DMS 273 treated with DMSO at 0.1 percent for 48 hours (cell line): ENCODE results near the gene NEK11.
"Not testable (repeated sequence)": the region's sequence is repeated elsewhere in the genome, so short reads cannot be mapped to it uniquely, and the experiment has no call there.

Source experiments
- DNase-seq: peaks from one replicate; lab custom pipeline; 2025; lab: John Stamatoyannopoulos, UW

The NEK11 gene

GRCh38 chr3:131299836-131300235 lies 273.2 kb downstream of the NEK11 start:
- DNase-seq = no peak

DNA sequence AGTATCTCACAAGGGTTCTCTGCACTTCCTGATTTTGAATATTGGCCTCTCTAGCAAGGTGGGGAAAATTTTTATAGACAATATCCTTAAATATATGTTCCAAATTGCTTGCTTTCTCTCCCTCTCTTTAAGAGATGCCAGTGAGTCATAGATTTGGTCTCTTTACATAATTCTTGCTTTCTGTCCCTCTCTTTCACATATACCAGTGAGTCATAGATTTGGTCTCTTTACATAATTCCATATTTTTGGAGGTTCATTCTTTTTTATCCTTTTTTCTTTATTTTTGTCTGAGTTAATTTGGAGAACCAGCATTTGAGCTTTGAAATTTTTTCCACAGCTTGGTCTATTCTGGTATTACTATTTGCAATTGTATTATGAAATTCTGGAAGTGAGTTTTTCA lies 277.2 kb downstream of the NEK11 start:
- no peak for DNase-seq

- no peak for DNase-seq
These were observed 278.2 kb downstream of the NEK11 start for GRCh38 chr3:131304890-131305289.

GRCh38 chr3:131306242-131306641 lies 279.6 kb downstream of the NEK11 start:
- DNase-seq = no peak

GRCh38 chr3:131314318-131314717 lies 287.6 kb downstream of the NEK11 start:
- DNase-seq = no peak

- no peak for DNase-seq
These were observed 288.5 kb downstream of the NEK11 start for GRCh38 chr3:131315162-131315561.

- no peak for DNase-seq
These were observed 291.0 kb downstream of the NEK11 start for GRCh38 chr3:131317667-131318066.

DNA sequence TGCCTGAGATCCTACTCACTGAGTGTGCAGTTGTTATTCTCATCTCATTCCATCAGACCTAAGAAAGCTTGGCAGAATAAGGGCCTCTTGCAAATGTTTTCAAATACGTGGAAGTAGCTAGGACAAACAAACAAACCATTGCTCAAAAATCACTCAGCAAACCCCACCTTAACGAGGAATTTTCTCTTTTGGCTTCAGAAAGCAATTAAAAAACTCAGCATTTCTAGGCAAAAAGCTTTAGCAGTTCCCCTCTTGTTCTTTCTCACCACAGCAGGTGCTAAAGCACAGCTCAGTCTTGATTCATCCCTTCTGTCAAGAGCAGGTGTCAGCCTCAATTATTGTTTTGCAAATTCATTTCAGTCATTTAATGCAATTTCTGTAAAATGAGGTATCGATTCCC lies 296.3 kb downstream of the NEK11 start:
- DNase-seq = no peak

- no peak for DNase-seq
These were observed 297.1 kb downstream of the NEK11 start for GRCh38 chr3:131323792-131324191.

DNA sequence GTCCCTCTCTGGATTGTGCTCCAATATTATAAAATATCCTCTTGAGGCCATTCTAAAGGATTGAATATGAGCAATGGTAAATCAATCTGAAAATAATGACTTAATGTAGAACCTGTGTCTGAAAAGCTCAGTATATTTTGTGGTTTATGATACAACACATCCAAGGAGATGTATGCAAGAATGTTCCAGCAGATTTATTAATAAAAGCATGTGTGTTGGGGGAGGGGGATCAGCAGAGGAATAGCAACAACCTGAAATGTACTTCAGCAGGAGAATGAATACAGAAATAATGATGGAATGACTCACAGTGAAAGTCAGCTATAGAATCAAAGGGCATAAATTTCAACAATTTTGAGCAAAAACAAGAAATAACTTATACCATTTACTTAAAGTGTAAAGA lies 298.2 kb downstream of the NEK11 start:
- DNase-seq = no peak

GRCh38 chr3:131326307-131326706 lies 299.6 kb downstream of the NEK11 start:
- DNase-seq = no peak

DNA sequence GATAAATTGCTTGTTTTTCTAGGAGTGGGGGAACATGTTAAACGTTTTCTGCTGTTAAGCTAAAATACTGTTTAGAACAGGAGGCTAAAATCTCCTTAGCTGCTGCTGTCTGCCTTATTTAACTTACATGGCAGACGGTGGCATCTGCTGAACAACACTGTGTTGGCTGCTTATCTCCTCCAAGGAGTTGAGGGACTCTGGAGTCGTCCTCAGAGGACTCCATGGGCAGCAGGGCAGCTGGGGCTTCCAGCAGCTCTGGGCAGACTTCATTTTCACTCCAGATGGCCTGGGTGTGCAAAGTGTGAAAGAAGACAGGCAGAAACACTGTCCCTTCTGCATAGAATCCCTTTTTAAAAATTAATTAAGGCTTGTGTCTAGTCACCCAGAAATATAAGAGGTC lies 302.0 kb downstream of the NEK11 start:
- DNase-seq = peak; percentile 57

DNA sequence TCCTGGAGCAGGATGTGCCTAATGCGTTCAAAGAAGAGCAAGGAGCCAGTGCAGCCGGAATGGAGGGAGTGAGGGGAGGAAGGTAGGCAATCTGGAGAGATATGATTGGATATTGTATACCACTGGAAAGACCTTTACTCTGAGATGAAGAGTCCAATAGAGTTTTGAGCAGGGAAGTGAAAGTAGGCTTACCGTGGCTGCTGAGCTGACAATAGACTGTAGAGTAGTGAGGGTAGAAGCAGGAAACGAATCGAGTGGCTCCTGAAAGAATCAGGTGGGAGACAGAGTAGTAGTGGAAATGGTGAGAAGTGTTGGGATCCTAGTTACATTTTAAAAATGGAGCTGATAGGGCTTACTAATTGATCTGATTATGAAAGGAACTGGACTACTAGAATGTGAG lies 303.1 kb downstream of the NEK11 start:
- no peak for DNase-seq

GRCh38 chr3:131331456-131332085 lies 304.9 kb downstream of the NEK11 start:
- not testable (repeated sequence) for DNase-seq

GRCh38 chr3:131338948-131339640 lies 312.4 kb downstream of the NEK11 start:
- no peak for DNase-seq

DNA sequence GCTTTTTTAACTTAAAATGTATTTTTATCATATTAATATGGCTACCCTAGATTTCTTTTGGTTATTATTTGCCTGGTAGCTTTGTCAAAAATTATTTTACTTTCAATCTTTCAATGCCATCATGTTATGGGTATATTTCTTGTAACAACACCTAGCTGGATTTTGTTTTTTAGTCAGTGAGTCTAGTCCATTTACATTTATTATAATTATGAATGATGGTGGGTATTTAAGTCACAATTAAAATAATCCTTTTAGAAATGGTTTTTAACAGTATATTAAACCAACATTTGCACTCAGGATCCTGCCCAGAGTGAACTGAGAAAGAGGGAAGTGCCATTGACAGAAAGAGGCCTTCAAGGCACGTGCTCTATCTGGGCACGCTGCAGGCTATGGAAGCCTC lies 315.1 kb downstream of the NEK11 start:
- DNase-seq = no peak

DNA sequence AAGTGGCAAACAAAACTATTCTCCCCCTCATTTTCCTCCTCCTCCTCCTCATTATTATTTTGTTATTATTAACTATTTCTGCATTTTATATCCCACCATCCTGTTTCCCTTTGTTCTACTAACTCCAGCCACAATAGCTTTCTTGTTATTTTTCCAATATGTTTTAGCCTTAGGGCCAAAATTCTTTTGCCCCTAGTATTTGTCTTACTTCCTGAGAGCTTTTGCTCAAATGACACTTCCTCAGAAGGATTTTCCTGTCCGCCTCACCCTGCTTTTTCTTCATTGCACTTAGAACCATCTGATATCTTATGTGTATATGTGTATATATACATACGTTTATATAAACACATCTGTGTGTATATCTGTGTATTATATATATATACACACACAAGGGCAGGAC lies 322.2 kb downstream of the NEK11 start:
- no peak for DNase-seq

GRCh38 chr3:131349454-131349853 lies 322.8 kb downstream of the NEK11 start:
- no peak for DNase-seq

DNA sequence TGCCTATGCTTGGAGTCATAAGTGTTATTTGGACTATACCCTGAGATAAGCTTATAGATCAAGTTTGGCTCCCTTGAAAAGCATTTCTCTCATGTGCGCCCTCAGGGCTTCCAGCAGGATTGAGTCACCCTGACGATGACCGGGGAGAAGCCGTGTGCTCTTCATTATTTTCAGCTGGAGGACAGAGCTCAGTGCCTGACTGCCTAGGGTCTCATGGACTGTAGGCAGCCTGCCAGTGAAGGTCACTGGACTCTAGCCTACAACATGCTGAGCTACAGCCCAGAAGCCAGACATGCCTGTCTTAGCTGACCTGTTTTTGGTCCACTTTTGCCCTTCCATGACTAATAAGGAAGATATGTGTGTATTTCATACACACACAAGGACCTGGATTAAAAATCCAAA lies 323.3 kb downstream of the NEK11 start:
- no peak for DNase-seq

DNA sequence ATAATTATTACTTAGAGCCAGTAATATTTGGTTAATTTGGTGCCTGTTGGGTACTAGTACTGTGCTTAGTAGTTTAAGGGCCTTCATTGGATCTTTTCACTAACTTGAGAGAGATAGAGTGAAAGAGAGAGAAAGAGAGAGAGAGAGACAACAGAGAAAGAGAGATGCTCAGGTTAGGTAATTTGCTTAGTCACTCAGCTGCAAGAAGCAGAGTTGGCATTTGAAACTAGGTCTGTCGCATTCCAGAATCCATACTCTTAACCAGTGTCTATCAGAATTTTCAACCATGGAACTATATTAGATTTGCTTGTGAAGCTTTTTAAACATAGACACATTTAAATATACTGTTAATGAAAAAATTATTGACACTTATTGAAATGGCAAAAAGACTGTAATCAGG lies 323.8 kb downstream of the NEK11 start:
- no peak for DNase-seq

DNA sequence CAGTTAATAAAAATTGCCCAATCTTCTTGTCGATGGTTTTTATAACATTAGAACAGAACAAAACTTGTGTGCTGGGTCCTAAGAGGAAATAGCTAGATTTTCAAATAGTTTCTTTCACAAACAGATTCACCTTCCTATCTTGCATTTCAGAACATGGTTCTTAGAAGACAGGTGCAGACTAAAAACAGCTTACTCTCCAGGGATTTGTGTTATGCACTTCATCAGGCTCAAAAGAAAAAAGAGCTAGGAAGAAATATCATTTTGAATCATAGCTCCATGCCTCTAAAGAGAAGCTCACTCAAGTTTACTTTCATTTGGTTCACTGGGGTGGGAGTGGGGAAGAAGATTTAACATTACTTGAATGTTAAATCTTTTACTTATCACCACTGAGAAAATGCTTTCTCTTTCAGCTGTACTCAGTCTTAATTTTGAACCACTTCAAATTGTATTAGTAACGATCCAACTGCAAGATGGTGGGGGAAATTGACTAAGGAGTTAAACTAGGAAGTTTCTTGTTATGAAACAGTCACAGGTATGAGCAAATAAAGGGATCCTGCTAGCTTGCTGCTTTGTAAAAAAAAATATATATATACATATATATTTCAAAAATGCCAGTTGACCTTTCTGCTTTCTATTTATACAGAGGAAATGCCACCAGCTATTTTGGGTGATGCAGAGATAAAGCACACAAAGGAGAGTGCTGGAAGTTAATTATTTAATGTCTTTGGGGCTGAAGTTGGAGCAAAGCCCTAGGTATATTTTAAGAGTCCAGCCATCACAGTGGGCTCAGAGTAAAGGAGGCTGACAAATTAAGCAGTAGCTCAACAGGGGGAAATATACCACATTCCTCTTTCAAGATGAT lies 326.6 kb downstream of the NEK11 start:
- DNase-seq = no peak

DNA sequence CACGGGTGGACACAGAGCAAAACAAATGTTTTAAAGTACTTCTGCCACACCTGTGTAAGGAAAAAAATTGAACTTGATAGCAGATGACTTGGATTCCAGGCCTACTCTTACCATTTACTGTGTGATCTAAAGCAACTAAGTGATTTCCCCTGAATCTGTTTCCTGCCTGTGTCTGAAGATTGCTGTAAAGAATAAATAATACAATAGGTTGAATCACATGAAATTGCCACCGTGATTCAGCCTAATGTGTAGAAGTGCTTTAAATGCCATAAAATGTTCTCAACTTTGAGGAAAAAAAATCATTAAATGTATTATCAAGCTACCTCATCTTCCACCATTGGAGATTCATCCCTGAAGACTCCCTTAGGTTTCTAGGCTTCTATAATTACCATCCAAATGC lies 327.3 kb downstream of the NEK11 start:
- no peak for DNase-seq

DNA sequence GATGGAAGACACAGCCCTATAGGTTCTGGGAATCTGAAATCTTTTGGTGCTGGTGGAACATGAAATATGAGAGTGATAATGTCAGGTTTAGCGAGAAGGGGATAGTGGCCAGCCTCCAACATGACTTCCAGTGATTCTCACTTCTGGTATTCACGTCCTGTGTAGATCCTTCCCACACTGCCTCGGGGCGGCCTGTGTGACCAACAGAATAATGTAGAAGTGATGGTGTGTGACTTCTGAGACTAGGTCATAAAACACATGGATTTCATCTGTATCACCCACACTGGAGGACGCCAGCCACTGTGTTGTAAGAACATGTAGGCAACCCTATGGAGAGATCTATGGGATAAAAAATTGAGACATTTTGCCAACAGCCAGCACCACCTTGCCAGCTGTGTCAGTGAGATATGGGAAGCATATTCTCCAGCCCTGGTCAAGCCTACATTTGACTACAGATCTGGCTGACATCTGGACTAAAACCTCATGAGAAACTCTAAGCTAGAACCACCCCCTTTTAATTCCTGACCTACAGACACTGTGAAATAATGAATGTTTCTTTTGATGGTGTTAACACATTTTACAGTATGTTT lies 329.4 kb downstream of the NEK11 start:
- no peak for DNase-seq
